Neural crest cell (in vitro differentiated cells): ENCODE data around the gene ERVV-1. TPM values are rescaled to one million over a fixed set of nuclear protein-coding genes. Genes with fewer than 3 reads are reported as not detected.

ENCODE experiments used
- DNase-seq: peaks from one replicate; pipeline ENCODE4 v3.0.0; 2021; ENCODE audit warnings: low read depth, mixed read lengths, low spot score
- H3K27ac Mint-ChIP-seq: one replicate; pipeline ENCODE4 v1.8.0; 2021; ENCODE audit warnings: mild to moderate bottlenecking, mixed read lengths; ENCODE audit not compliant: unreplicated experiment
- H3K27me3 Mint-ChIP-seq: 2 replicates; pipeline ENCODE4 v1.8.0; 2021; ENCODE audit warnings: low read depth, mild to moderate bottlenecking, mixed read lengths
- H3K36me3 Mint-ChIP-seq: 2 replicates; pipeline ENCODE4 v1.8.0; 2021; ENCODE audit warnings: low read depth, mild to moderate bottlenecking, mixed read lengths
- H3K4me1 Mint-ChIP-seq: 2 replicates; pipeline ENCODE4 v1.8.0; 2021; ENCODE audit warnings: mixed read lengths
- H3K4me3 Mint-ChIP-seq: one replicate; pipeline ENCODE4 v1.8.0; 2021; ENCODE audit warnings: mild to moderate bottlenecking, mixed read lengths
- H3K9me3 Mint-ChIP-seq: 2 replicates; pipeline ENCODE4 v1.8.0; 2021; ENCODE audit warnings: mixed read lengths
- total RNA-seq: library from RNA; stranded (reverse); gene quantifications from 2 replicates; pipeline ENCODE4 v1.2.1, GENCODE V29; 2021
- TF ChIP-seq, protein P1 (sequence below): fragments of 200-600 bp; sonication (generic); conservative IDR thresholded peaks from 2 replicates; pipeline ENCODE4 v1.5.0; 2021; ENCODE audit warnings: antibody characterized with exemption, mild to moderate bottlenecking

ERVV-1 gene
- total RNA-seq, 1 donor from 2014 or later: not detected

DNA sequence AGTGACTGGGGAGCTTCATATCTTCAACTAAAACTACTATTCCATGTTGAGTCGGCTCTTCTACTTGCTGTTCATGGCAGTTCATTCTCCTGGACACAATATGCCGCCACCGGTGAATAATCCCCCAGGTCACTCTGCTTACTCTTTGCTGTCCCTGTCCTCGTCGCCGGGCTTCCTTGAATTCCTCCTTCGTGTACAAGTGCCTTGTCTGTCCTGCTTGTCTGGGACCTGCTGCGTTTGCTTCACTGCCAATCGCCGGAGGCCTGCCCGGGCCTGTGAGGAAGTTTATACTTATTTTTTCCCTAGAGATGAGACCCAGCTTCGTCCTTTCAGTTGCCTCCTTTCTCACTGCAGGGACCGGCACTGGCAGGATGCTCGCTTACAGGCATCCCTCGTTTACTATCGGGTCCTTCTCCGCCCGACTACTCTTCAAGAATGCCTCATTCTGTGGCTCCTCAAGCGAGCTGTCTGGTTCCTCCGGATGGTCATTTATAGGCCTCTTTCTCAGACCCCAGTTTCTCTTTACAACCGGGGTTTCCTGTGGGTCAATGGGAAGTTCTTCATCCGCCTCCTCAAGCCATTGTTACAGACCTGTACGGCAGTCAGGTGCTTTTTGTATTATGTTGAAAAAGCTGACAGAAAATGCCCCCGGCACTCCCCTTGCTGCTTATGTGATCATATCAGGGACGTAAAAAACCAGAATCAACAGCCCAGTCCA, 5.5 kb upstream of the ERVV-1 start:
- DNase-seq: no peak
- Mint-ChIP-seq H3K9me3 (no peaks in the 10 kb centered on the region), H3K27me3 (no peaks in the 10 kb centered on the region), H3K27ac (no peak overlapping the region), H3K4me1 (no peaks in the 10 kb centered on the region), H3K36me3 (peaks cover 7% of the 10 kb centered on the region), H3K4me3 (no peak overlapping the region)
- TF ChIP-seq, protein P1, sequence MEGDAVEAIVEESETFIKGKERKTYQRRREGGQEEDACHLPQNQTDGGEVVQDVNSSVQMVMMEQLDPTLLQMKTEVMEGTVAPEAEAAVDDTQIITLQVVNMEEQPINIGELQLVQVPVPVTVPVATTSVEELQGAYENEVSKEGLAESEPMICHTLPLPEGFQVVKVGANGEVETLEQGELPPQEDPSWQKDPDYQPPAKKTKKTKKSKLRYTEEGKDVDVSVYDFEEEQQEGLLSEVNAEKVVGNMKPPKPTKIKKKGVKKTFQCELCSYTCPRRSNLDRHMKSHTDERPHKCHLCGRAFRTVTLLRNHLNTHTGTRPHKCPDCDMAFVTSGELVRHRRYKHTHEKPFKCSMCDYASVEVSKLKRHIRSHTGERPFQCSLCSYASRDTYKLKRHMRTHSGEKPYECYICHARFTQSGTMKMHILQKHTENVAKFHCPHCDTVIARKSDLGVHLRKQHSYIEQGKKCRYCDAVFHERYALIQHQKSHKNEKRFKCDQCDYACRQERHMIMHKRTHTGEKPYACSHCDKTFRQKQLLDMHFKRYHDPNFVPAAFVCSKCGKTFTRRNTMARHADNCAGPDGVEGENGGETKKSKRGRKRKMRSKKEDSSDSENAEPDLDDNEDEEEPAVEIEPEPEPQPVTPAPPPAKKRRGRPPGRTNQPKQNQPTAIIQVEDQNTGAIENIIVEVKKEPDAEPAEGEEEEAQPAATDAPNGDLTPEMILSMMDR: no peak

DNA sequence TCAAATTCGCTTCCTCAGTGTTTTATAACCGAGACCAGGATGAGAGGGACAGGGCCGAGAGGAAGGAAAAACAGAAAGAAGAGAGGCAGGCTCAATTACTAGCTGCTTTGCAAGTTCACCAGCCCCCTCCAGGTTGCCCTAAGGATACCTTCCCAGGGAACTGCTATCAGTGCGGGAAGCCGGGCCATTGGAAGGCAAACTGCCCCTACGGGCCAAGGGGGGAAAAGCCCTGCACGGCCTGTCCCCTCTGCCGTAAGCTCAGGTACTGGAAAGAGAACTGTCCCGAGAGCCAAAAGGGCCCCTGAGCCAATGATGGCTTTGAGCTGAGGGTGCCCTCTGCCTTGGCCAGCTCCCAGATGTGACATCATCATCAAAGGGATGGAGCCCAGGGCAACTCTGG, 3.2 kb upstream of the ERVV-1 start:
- H3K36me3 Mint-ChIP-seq: peaks cover 5% of the 10 kb centered on the region
- H3K4me3 Mint-ChIP-seq: no peak overlapping the region
- no peaks in the 10 kb centered on the region for H3K9me3 Mint-ChIP-seq
- no peaks in the 10 kb centered on the region for H3K4me1 Mint-ChIP-seq
- TF ChIP-seq, protein P1: no peak
- no peak overlapping the region for H3K27ac Mint-ChIP-seq
- H3K27me3 Mint-ChIP-seq: no peaks in the 10 kb centered on the region
- DNase-seq: no peak

DNA sequence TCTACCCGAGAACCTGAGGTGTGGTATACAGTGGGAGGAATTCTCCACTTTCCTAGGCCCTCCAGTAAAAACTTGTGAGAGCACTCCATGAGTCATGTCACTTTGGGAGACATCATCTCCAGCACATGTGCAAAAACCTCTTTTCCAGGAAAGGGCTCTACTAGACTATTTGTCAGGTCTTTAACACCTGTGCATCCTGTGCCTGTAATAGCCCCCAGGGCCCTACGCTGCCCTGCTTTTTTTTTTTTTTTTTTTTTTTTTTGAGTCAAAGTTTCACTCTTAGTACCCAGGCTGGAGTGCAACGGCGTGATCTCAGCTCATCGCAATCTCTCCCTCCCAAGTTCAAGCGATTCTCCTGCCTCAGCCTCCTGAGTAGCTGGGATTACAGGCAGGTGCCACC, 1.7 kb upstream of the ERVV-1 start:
- Mint-ChIP-seq H3K9me3 (no peaks in the 10 kb centered on the region), H3K36me3 (peaks cover 5% of the 10 kb centered on the region), H3K27ac (no peak overlapping the region), H3K27me3 (no peaks in the 10 kb centered on the region), H3K4me3 (no peak overlapping the region), H3K4me1 (no peaks in the 10 kb centered on the region)
- DNase-seq: no peak
- TF ChIP-seq, protein P1: no peak

DNA sequence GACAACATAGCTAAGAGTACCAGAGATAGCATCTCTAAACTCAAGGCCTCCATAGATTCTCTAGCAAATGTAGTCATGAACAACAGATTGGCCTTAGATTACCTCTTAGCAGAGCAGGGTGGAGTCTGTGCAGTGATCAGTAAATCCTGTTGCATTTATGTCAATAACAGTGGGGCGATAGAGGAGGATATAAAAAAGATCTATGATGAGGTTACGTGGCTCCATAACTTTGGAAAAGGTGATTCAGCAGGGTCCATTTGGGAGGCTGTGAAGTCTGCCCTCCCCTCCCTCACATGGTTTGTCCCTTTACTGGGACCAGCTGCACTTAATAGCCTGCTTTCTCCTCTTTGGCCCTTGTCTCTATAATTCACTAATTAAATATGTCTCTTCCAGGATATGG, 1.4 kb downstream of the ERVV-1 start:
- Mint-ChIP-seq H3K4me1 (no peaks in the 10 kb centered on the region), H3K9me3 (peaks cover 2% of the 10 kb centered on the region), H3K4me3 (no peak overlapping the region), H3K27me3 (no peaks in the 10 kb centered on the region), H3K36me3 (peaks cover 4% of the 10 kb centered on the region), H3K27ac (no peak overlapping the region)
- no peak for DNase-seq
- TF ChIP-seq, protein P1: no peak

DNA sequence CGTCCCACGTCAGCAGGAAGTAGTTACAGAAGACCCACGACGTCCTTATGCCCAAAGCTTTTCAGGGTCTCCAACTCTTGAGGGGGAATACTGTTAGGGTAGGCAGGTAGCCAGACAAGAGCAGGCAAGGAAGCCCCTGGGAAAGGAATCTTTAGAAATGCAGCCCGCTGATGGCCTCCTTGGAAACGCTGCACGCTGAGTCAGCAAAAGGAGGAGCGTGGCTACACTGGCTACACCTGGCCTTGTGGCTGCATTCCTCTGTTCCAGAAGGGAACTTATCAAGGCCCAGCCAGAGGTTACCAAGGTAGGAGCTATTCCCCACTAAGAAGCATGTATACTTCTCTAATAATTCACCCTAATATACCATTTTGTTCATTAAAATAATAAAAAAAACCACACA, 2.0 kb downstream of the ERVV-1 start:
- no peak overlapping the region for H3K27ac Mint-ChIP-seq
- no peaks in the 10 kb centered on the region for H3K27me3 Mint-ChIP-seq
- H3K36me3 Mint-ChIP-seq: peaks cover 9% of the 10 kb centered on the region
- no peak overlapping the region for H3K4me3 Mint-ChIP-seq
- TF ChIP-seq, protein P1: no peak
- H3K4me1 Mint-ChIP-seq: no peaks in the 10 kb centered on the region
- no peak for DNase-seq
- H3K9me3 Mint-ChIP-seq: peaks cover 8% of the 10 kb centered on the region
